ENCODE results near the gene WNT3A. TPM values are rescaled to one million over a fixed set of nuclear protein-coding genes. Genes with fewer than 3 reads are reported as not detected.

WNT3A gene
- total and polyA plus RNA-seq, 2 experiments from 2014 or later: not detected

DNA sequence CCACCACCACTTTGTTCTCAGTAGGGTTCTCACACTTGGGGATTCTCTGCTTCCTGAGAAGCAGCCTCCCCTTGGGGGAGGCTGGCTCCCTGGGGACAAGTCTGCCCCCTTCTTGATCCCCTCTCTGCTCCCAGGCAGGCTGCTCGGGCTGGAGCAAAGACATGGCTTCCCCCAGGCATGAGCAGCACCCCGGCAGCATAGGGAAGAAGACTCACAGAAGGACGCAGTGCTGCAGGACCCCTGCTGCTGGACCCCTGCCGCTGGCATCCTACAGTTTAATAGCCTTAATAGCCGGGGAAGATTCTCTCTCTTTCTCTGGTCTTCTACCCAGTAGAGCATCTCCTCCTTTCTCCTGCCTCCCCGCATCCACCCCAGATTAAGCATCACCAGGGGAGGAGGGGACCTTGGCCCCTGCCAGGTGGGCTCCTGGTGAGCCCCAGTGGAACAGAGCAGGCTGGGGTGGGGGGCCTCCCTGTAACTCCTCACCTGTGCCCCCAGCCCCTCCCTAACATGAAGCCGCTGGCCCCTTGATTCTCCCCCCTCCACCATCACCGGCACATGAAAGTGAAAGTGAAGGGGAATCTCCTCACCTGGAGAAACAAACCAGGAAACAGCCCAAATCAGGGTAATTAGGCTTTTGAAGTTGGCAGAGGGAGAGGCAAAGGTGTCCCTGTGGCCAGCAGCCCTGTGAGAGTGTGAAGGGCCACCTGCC, 2.5 kb downstream of the WNT3A start:
- H3K4me3 ChIP-seq: no peak overlapping the region
- H3K36me3 ChIP-seq: no peaks in the 10 kb centered on the region
- TF ChIP-seq CTCF (IDR thresholded peaks at IDR 0.05; ENCODE audit: low read depth, low read length): no peak
- H3K27ac ChIP-seq: no peak overlapping the region
- H3K27me3 ChIP-seq: peaks cover 92% of the 10 kb centered on the region
- H3K9me3 ChIP-seq (ENCODE audit: low read depth): no peaks in the 10 kb centered on the region
- no peak for DNase-seq (ENCODE audit: low read depth in 1 of 2, low spot score in 1 of 2)
- no peaks in the 10 kb centered on the region for H3K4me1 ChIP-seq (ENCODE audit: low read depth)

DNA sequence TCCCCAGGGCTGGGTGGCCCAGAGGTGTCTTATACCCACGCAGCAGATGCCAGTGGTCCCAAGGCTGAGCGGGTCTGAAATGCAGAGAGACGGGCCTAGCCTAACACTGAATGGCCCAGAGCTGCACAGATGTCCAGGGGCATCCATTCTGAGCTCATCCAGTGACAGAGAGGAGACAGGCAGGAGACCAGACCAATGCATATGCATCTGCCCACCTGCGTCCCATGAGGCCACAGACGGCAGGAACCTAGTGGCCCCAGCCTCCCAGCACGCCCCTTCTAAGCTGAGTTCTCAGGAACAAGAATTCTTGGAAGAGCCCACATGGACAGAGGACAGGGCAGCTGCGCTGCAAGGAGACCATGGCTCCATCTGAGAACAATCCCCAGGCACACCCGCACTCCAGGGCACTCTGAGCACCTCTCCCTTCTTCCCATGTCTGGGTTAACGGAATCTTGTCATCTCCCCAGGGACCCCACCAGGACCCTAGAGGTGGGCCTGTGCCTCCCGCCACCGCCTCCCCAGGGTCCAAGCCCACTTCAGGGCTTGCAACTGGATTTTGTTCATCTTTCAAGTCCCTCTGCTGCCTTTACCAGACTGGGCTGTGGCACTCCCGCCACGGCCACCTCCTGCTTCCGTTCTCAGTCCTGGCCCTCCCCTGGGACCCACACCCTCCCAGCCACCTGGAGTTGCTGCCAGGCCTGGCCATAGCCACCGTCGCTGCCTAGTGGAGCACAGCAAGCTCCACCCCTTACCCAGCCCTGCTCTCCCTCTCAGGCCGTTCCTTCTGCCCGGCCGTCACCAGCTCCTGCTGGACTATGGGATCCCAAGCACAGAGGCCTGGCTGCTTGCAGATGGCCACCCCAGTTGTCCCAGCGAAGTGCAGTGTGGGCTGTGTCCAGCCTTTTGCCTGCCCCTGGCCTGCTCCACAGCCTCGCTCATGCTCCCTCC, 3.3 kb downstream of the WNT3A start:
- no peak for TF ChIP-seq CTCF (IDR thresholded peaks at IDR 0.05; ENCODE audit: low read depth, low read length)
- DNase-seq (ENCODE audit: low read depth in 1 of 2, low spot score in 1 of 2): no peak
- H3K4me3 ChIP-seq: no peak overlapping the region
- H3K27ac ChIP-seq: no peak overlapping the region
- no peaks in the 10 kb centered on the region for H3K9me3 ChIP-seq (ENCODE audit: low read depth)
- no peaks in the 10 kb centered on the region for H3K36me3 ChIP-seq
- peaks cover 84% of the 10 kb centered on the region for H3K27me3 ChIP-seq
- H3K4me1 ChIP-seq (ENCODE audit: low read depth): no peaks in the 10 kb centered on the region

- no peaks in the 10 kb centered on the region for H3K36me3 ChIP-seq
- H3K27me3 ChIP-seq: peaks cover 76% of the 10 kb centered on the region
- TF ChIP-seq CTCF (IDR thresholded peaks at IDR 0.05; ENCODE audit: low read depth, low read length): no peak
- H3K4me3 ChIP-seq: no peak overlapping the region
- no peak for DNase-seq (ENCODE audit: low read depth in 1 of 2, low spot score in 1 of 2)
- no peak overlapping the region for H3K27ac ChIP-seq
- no peaks in the 10 kb centered on the region for H3K4me1 ChIP-seq (ENCODE audit: low read depth)
- no peaks in the 10 kb centered on the region for H3K9me3 ChIP-seq (ENCODE audit: low read depth)
Measured at GRCh38 chr1:228010921-228011320, 4.1 kb downstream of the WNT3A start.

- no peaks in the 10 kb centered on the region for H3K36me3 ChIP-seq
- no peak for TF ChIP-seq CTCF (IDR thresholded peaks at IDR 0.05; ENCODE audit: low read depth, low read length)
- H3K27me3 ChIP-seq: peaks cover 68% of the 10 kb centered on the region
- no peaks in the 10 kb centered on the region for H3K4me1 ChIP-seq (ENCODE audit: low read depth)
- H3K4me3 ChIP-seq: no peak overlapping the region
- DNase-seq (ENCODE audit: low read depth in 1 of 2, low spot score in 1 of 2): no peak
- no peak overlapping the region for H3K27ac ChIP-seq
- no peaks in the 10 kb centered on the region for H3K9me3 ChIP-seq (ENCODE audit: low read depth)
Measured at GRCh38 chr1:228011721-228012311, 5.0 kb downstream of the WNT3A start.

DNA sequence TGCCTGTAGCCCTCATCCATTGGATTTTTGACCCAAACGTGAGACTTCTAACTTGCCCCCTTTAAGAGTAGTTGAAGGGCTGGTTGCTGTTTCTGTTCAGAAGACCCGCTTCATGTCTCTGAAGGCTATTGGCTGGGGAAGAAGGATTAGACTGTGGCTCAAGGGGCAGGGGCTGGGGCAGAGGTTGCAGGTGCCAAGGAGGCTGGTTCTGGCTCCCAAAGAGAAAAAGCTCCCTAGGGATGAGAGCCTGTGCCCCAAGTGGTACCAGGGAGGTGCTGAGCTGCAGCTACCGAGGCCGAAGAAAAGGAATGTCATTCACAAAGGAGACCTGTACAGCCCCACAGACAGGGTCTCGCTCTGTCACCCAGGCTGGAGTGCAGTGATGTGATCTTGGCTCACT, 5.8 kb downstream of the WNT3A start:
- Histone ChIP-seq H3K36me3 (no peaks in the 10 kb centered on the region), H3K4me3 (no peak overlapping the region), H3K4me1 (ENCODE audit: low read depth) (no peaks in the 10 kb centered on the region), H3K27me3 (peaks cover 61% of the 10 kb centered on the region), H3K9me3 (ENCODE audit: low read depth) (no peaks in the 10 kb centered on the region), H3K27ac (no peak overlapping the region)
- TF ChIP-seq CTCF (IDR thresholded peaks at IDR 0.05; ENCODE audit: low read depth, low read length): no peak
- no peak for DNase-seq (ENCODE audit: low read depth in 1 of 2, low spot score in 1 of 2)
